Mesendoderm (in vitro differentiated cells): ENCODE measurements around the gene ANXA6.

Source experiments
- DNase-seq: peaks from one replicate; pipeline ENCODE4 v3.0.0; 2013
- H2AK5ac ChIP-seq: 2 replicates; pipeline ENCODE4 v1.6.1; 2013; ENCODE audit warnings: low read length, inconsistent platforms
- H2BK120ac ChIP-seq: 2 replicates; pipeline ENCODE4 v1.6.1; 2013; ENCODE audit warnings: low read depth, mild to moderate bottlenecking, low read length, moderate library complexity, mixed read lengths
- H2BK15ac ChIP-seq: replicated peaks from 2 replicates; pipeline ENCODE4 v1.6.1; 2013; ENCODE audit warnings: low read depth, mild to moderate bottlenecking, moderate library complexity
- H2BK5ac ChIP-seq: 2 replicates; pipeline ENCODE4 v1.6.1; 2013; ENCODE audit warnings: low read length, inconsistent platforms
- H3K18ac ChIP-seq: 2 replicates; pipeline ENCODE4 v1.6.1; 2013; ENCODE audit warnings: mild to moderate bottlenecking, low read length, mixed read lengths
- H3K23ac ChIP-seq: one replicate; pipeline ENCODE4 v1.6.1; 2013; ENCODE audit warnings: low read length
- H3K27ac ChIP-seq: 2 replicates; pipeline ENCODE4 v1.5.1; 2013; ENCODE audit warnings: low read depth, mild to moderate bottlenecking, inconsistent platforms, low read length, moderate library complexity
- H3K27me3 ChIP-seq: 2 replicates; pipeline ENCODE4 v1.6.1; 2013; ENCODE audit warnings: low read length, control low read depth, mild to moderate bottlenecking, inconsistent platforms; ENCODE audit not compliant: insufficient read depth, poor library complexity
- H3K36me3 ChIP-seq: 2 replicates; pipeline ENCODE4 v1.6.1; 2013; ENCODE audit warnings: low read length, inconsistent platforms; ENCODE audit not compliant: control insufficient read depth, insufficient read depth
- H3K4ac ChIP-seq: one replicate; pipeline ENCODE4 v1.6.1; 2013; ENCODE audit warnings: low read depth, mild to moderate bottlenecking, low read length, moderate library complexity
- H3K4me1 ChIP-seq: 2 replicates; pipeline ENCODE4 v1.6.1; 2013; ENCODE audit warnings: low read depth, low read length, inconsistent platforms; ENCODE audit not compliant: control insufficient read depth
- H3K4me2 ChIP-seq: 2 replicates; pipeline ENCODE4 v1.6.1; 2013; ENCODE audit warnings: low read length
- H3K4me3 ChIP-seq: 2 replicates; pipeline ENCODE4 v1.5.1; 2013; ENCODE audit warnings: mild to moderate bottlenecking, low read length
- H3K56ac ChIP-seq: one replicate; pipeline ENCODE4 v1.6.1; 2013; ENCODE audit warnings: low read length
- H3K79me1 ChIP-seq: 2 replicates; pipeline ENCODE4 v1.6.1; 2013; ENCODE audit warnings: low read length, inconsistent platforms
- H3K79me2 ChIP-seq: 2 replicates; pipeline ENCODE4 v1.6.1; 2013; ENCODE audit warnings: mild to moderate bottlenecking, low read length; ENCODE audit not compliant: control insufficient read depth, insufficient read depth
- H3K9ac ChIP-seq: 2 replicates; pipeline ENCODE4 v1.6.1; 2013; ENCODE audit warnings: low read length, inconsistent platforms
- H4K5ac ChIP-seq: one replicate; pipeline ENCODE4 v1.6.1; 2013; ENCODE audit warnings: low read length
- H4K8ac ChIP-seq: one replicate; pipeline ENCODE4 v1.6.1; 2013; ENCODE audit warnings: low read depth, mild to moderate bottlenecking, control low read depth, low read length, moderate library complexity
- WGBS: extraction: QIAGEN DNeasy Blood & Tissue Kit; methylation state at CpG from one replicate; pipeline ENCODE4 v1.1.7; 2013; ENCODE audit warnings: low lambda C conversion rate, missing lambda C conversion rate; ENCODE audit not compliant: insufficient coverage; ENCODE audit errors: extremely low coverage; 5-methylcytosine and 5-hydroxymethylcytosine counted together

Gene ANXA6

GRCh38 chr5:151097061-151097460, 60.5 kb downstream of the ANXA6 start:
- no peaks in the 10 kb centered on the region for H3K79me1 ChIP-seq
- no peaks in the 10 kb centered on the region for H3K27me3 ChIP-seq
- H3K23ac ChIP-seq: no peak overlapping the region
- WGBS: no CpG with 5 or more reads among the region's 6 CpGs
- no peak overlapping the region for H3K27ac ChIP-seq
- no peak overlapping the region for H2BK5ac ChIP-seq
- H3K79me2 ChIP-seq: no peaks in the 10 kb centered on the region
- H3K18ac ChIP-seq: no peak overlapping the region
- no peak overlapping the region for H3K4ac ChIP-seq
- no peak overlapping the region for H4K5ac ChIP-seq
- H3K4me1 ChIP-seq: peaks cover 3% of the 10 kb centered on the region
- H3K4me2 ChIP-seq: no peak overlapping the region
- H4K8ac ChIP-seq: no peak overlapping the region
- H3K56ac ChIP-seq: no peak overlapping the region
- H3K36me3 ChIP-seq: peaks cover 3% of the 10 kb centered on the region
- H2BK120ac ChIP-seq: no peak overlapping the region
- no peak for DNase-seq
- H3K9ac ChIP-seq: no peak overlapping the region
- no peak overlapping the region for H3K4me3 ChIP-seq
- no peak overlapping the region for H2AK5ac ChIP-seq
- no peak overlapping the region for H2BK15ac ChIP-seq

GRCh38 chr5:151096001-151096373, 61.6 kb downstream of the ANXA6 start:
- H3K79me2 ChIP-seq: no peaks in the 10 kb centered on the region
- no peaks in the 10 kb centered on the region for H3K79me1 ChIP-seq
- no peak overlapping the region for H3K18ac ChIP-seq
- WGBS: no CpG with 5 or more reads among the region's 6 CpGs
- no peak overlapping the region for H3K9ac ChIP-seq
- H3K27ac ChIP-seq: no peak overlapping the region
- no peak overlapping the region for H3K4ac ChIP-seq
- no peak overlapping the region for H3K23ac ChIP-seq
- H4K8ac ChIP-seq: no peak overlapping the region
- H2BK120ac ChIP-seq: no peak overlapping the region
- no peaks in the 10 kb centered on the region for H3K36me3 ChIP-seq
- no peak overlapping the region for H3K4me2 ChIP-seq
- no peak overlapping the region for H2BK15ac ChIP-seq
- no peak overlapping the region for H3K56ac ChIP-seq
- H4K5ac ChIP-seq: no peak overlapping the region
- H2BK5ac ChIP-seq: no peak overlapping the region
- no peak overlapping the region for H3K4me3 ChIP-seq
- no peak overlapping the region for H2AK5ac ChIP-seq
- H3K4me1 ChIP-seq: peaks cover 3% of the 10 kb centered on the region
- no peaks in the 10 kb centered on the region for H3K27me3 ChIP-seq
- no peak for DNase-seq

DNA sequence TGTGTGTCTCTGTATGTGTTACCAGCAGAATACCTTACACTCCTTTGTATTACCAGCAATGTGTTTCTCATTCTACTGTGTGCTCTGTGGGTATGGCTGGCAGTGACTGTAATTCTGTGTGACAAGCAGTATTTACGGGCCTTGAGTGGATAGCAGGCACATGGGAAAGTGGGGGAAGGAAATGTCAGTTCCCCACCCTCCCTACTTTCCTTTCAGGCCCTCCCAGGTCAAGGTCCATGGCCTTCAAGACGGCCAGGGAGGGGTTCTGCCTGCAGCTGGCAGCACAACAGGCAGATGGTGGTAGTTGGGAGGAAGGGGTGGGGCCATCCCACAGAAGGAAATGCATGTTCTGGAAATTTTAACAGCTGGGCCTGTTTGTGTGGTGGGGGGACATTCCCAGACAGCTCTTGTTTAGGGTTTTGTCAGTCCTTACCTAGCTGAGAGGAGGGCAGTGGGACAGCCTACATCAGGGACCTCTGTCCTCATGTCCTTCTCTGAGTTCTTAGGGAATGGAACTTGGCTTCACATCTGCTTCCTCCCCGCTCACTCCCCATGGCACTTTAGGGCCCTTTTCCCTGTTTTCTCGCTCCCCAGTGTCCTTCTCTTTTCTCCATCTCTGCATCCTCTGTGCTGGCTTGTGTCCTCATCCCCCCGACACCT, 62.1 kb downstream of the ANXA6 start:
- WGBS: no CpG with 5 or more reads among the region's 5 CpGs
- Histone ChIP-seq H3K18ac (no peak overlapping the region), H3K4me2 (no peak overlapping the region), H2BK5ac (no peak overlapping the region), H3K56ac (no peak overlapping the region), H2BK15ac (no peak overlapping the region), H3K27ac (no peak overlapping the region), H3K4me1 (peaks cover 3% of the 10 kb centered on the region), H4K8ac (no peak overlapping the region), H3K27me3 (no peaks in the 10 kb centered on the region), H2BK120ac (no peak overlapping the region), H3K79me1 (no peaks in the 10 kb centered on the region), H2AK5ac (no peak overlapping the region), H3K4ac (no peak overlapping the region), H3K23ac (no peak overlapping the region), H3K9ac (no peak overlapping the region), H3K79me2 (no peaks in the 10 kb centered on the region), H3K36me3 (no peaks in the 10 kb centered on the region), H4K5ac (no peak overlapping the region), H3K4me3 (no peak overlapping the region)
- peak; percentile 47 for DNase-seq

DNA sequence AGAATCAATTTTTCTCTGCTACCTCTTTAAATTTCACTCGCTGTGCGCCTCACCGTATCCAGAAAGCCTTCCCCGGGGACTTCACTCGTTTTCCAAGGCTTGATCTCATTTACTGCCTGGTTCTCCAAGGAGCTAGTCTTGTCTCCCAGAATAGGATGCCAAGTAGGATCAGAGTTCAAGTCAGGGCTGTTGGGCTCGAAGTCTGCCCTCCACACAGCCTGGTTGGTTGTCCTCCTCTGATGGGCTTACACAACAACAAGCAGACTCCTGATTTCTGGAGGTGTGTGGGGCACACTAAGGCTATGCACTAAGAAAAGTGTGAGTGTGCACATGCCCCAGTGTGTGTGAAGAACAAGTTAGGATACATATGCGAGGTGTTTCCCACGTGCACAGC, 62.7 kb downstream of the ANXA6 start:
- no peaks in the 10 kb centered on the region for H3K36me3 ChIP-seq
- H3K79me2 ChIP-seq: no peaks in the 10 kb centered on the region
- no peak overlapping the region for H3K23ac ChIP-seq
- H2BK5ac ChIP-seq: no peak overlapping the region
- no peaks in the 10 kb centered on the region for H3K79me1 ChIP-seq
- H3K4ac ChIP-seq: no peak overlapping the region
- no peak for DNase-seq
- whole genome bisulfite sequencing: no CpG with 5 or more reads among the region's 8 CpGs
- H3K18ac ChIP-seq: no peak overlapping the region
- peaks cover 3% of the 10 kb centered on the region for H3K4me1 ChIP-seq
- no peak overlapping the region for H3K4me2 ChIP-seq
- H3K9ac ChIP-seq: no peak overlapping the region
- H3K4me3 ChIP-seq: no peak overlapping the region
- H2BK15ac ChIP-seq: no peak overlapping the region
- H3K27me3 ChIP-seq: no peaks in the 10 kb centered on the region
- H4K8ac ChIP-seq: no peak overlapping the region
- no peak overlapping the region for H2BK120ac ChIP-seq
- no peak overlapping the region for H3K27ac ChIP-seq
- H4K5ac ChIP-seq: no peak overlapping the region
- no peak overlapping the region for H2AK5ac ChIP-seq
- no peak overlapping the region for H3K56ac ChIP-seq

- H3K56ac ChIP-seq: no peak overlapping the region
- no peak overlapping the region for H3K4me2 ChIP-seq
- no peak overlapping the region for H4K5ac ChIP-seq
- no CpG with 5 or more reads among the region's 12 CpGs for WGBS
- H3K27me3 ChIP-seq: no peaks in the 10 kb centered on the region
- H2BK15ac ChIP-seq: no peak overlapping the region
- H4K8ac ChIP-seq: no peak overlapping the region
- no peak overlapping the region for H3K9ac ChIP-seq
- no peaks in the 10 kb centered on the region for H3K79me2 ChIP-seq
- no peak overlapping the region for H3K18ac ChIP-seq
- peaks cover 3% of the 10 kb centered on the region for H3K4me1 ChIP-seq
- H2BK5ac ChIP-seq: no peak overlapping the region
- H3K4me3 ChIP-seq: no peak overlapping the region
- H3K23ac ChIP-seq: no peak overlapping the region
- peak overlapping the region; percentile 13 for H3K27ac ChIP-seq
- no peak overlapping the region for H2BK120ac ChIP-seq
- H2AK5ac ChIP-seq: no peak overlapping the region
- no peak overlapping the region for H3K4ac ChIP-seq
- H3K36me3 ChIP-seq: no peaks in the 10 kb centered on the region
- DNase-seq: no peak
- H3K79me1 ChIP-seq: no peaks in the 10 kb centered on the region
Measured at GRCh38 chr5:151094030-151094851, 63.3 kb downstream of the ANXA6 start.
